ENCODE data around the gene CHST11.
"Not testable (repeated sequence)": the region's sequence is repeated elsewhere in the genome, so short reads cannot be mapped to it uniquely, and the experiment has no call there.

Gene CHST11

GRCh38 chr12:104741497-104742367 is 285.0 kb downstream of the CHST11 start:
- DNase-seq (ENCODE audit: low spot score), result no peak

GRCh38 chr12:104742551-104743201 is 285.9 kb downstream of the CHST11 start:
- DNase-seq (ENCODE audit: low spot score), result no peak

GRCh38 chr12:104743202-104743580 is 286.4 kb downstream of the CHST11 start:
- DNase-seq (ENCODE audit: low spot score), result no peak

GRCh38 chr12:104743753-104744548 is 287.2 kb downstream of the CHST11 start:
- not testable (repeated sequence) for DNase-seq (ENCODE audit: low spot score)

- DNase-seq (ENCODE audit: low spot score), result no peak
Observed at GRCh38 chr12:104746467-104747088, 289.8 kb downstream of the CHST11 start.

- no peak for DNase-seq (ENCODE audit: low spot score)
Observed at GRCh38 chr12:104747330-104747729, 290.6 kb downstream of the CHST11 start.

- no peak for DNase-seq (ENCODE audit: low spot score)
Observed at GRCh38 chr12:104747955-104748354, 291.2 kb downstream of the CHST11 start.

GRCh38 chr12:104748356-104748755 is 291.6 kb downstream of the CHST11 start:
- no peak for DNase-seq (ENCODE audit: low spot score)

- DNase-seq (ENCODE audit: low spot score), result no peak
Observed at GRCh38 chr12:104748790-104749189, 292.0 kb downstream of the CHST11 start.

GRCh38 chr12:104749545-104749944 is 292.8 kb downstream of the CHST11 start:
- no peak for DNase-seq (ENCODE audit: low spot score)

- peak; percentile 41 for DNase-seq (ENCODE audit: low spot score)
Observed at GRCh38 chr12:104750061-104750460, 293.3 kb downstream of the CHST11 start.

GRCh38 chr12:104751120-104751519 is 294.4 kb downstream of the CHST11 start:
- DNase-seq (ENCODE audit: low spot score), result no peak

GRCh38 chr12:104751594-104751993 is 294.8 kb downstream of the CHST11 start:
- no peak for DNase-seq (ENCODE audit: low spot score)

- DNase-seq (ENCODE audit: low spot score), result no peak
Observed at GRCh38 chr12:104752016-104752415, 295.3 kb downstream of the CHST11 start.

- DNase-seq (ENCODE audit: low spot score), result no peak
Observed at GRCh38 chr12:104752881-104753280, 296.1 kb downstream of the CHST11 start.

- no peak for DNase-seq (ENCODE audit: low spot score)
Observed at GRCh38 chr12:104756901-104757300, 300.2 kb downstream of the CHST11 start.

- no peak for DNase-seq (ENCODE audit: low spot score)
Observed at GRCh38 chr12:104758771-104759170, 302.0 kb downstream of the CHST11 start.

- no peak for DNase-seq (ENCODE audit: low spot score)
Observed at GRCh38 chr12:104761091-104761490, 304.3 kb downstream of the CHST11 start.

GRCh38 chr12:104761611-104762010 is 304.9 kb downstream of the CHST11 start:
- DNase-seq (ENCODE audit: low spot score), result no peak

GRCh38 chr12:104763168-104763805 is 306.5 kb downstream of the CHST11 start:
- DNase-seq (ENCODE audit: low spot score), result no peak

- DNase-seq (ENCODE audit: low spot score), result no peak
Observed at GRCh38 chr12:104764225-104765091, 307.7 kb downstream of the CHST11 start.

Data from SW480 (cell line).